Coronary artery (tissue), 2 donors: ENCODE measurements around the gene ZPR1.
A peak's percentile ranks its signal among the peaks of the same experiment; 100 is the strongest.

Experiments
- DNase-seq: peaks from one replicate; pipeline ENCODE4 v3.0.0-alpha.2; 2017; ENCODE audit warnings: low spot score
- H3K27ac ChIP-seq, 2 donors: fragments of 200-600 bp; sonication (generic); one replicate each; pipeline ENCODE4 v1.5.1; 2016 to 2019
- H3K4me3 ChIP-seq: fragments of 200-600 bp; sonication (generic); 2 replicates; pipeline ENCODE4 v1.5.1; 2016; ENCODE audit warnings: mild to moderate bottlenecking, moderate library complexity
- TF ChIP-seq, protein P1 (sequence below): fragments of 200-600 bp; sonication (generic); IDR thresholded peaks from one replicate; pipeline ENCODE4 v1.5.1; 2019; ENCODE audit warnings: antibody characterized with exemption

ZPR1 gene

DNA sequence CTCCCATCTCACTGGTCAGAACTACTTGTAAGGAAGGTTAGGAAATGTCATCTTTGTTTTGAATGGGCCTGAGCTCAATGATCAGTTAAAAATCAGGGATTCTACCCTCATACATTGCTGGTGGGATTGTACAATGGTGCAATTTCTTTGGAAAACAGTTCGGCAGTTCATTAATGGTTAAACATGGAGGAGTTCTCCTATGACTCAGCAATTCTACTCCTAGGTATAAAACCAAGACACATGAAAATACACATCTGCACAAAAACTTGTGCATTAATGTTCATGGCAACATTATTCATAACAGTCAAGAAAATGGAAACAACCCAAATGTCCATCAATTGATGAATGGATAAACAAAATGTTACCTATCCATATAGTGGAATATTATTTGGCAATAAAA lies 8.7 kb upstream of the ZPR1 start:
- Histone ChIP-seq H3K27ac (no peak overlapping the region), H3K4me3 (no peak overlapping the region)
- no peak for DNase-seq
- TF ChIP-seq, protein P1, sequence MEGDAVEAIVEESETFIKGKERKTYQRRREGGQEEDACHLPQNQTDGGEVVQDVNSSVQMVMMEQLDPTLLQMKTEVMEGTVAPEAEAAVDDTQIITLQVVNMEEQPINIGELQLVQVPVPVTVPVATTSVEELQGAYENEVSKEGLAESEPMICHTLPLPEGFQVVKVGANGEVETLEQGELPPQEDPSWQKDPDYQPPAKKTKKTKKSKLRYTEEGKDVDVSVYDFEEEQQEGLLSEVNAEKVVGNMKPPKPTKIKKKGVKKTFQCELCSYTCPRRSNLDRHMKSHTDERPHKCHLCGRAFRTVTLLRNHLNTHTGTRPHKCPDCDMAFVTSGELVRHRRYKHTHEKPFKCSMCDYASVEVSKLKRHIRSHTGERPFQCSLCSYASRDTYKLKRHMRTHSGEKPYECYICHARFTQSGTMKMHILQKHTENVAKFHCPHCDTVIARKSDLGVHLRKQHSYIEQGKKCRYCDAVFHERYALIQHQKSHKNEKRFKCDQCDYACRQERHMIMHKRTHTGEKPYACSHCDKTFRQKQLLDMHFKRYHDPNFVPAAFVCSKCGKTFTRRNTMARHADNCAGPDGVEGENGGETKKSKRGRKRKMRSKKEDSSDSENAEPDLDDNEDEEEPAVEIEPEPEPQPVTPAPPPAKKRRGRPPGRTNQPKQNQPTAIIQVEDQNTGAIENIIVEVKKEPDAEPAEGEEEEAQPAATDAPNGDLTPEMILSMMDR = no peak

DNA sequence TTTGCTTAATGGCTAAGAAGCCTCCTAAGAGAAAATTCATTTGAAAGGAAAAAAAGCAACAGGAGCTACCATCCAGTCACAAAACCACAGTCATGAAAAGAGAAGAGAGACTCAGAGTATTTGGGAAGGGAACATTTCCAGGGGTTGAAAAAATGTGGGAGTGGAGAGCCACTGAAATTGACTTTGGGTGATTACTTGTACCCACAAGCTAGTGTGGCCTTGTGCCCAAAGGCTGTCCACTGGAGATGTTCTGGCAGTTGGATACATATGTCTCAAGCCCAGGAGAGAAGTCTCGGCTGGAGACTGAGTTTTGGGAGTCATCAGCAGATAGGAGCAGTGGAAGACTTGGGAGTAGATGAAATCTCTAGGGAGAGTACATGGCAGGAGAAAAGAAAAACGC lies 7.0 kb upstream of the ZPR1 start:
- DNase-seq = no peak
- TF ChIP-seq, protein P1 = no peak

DNA sequence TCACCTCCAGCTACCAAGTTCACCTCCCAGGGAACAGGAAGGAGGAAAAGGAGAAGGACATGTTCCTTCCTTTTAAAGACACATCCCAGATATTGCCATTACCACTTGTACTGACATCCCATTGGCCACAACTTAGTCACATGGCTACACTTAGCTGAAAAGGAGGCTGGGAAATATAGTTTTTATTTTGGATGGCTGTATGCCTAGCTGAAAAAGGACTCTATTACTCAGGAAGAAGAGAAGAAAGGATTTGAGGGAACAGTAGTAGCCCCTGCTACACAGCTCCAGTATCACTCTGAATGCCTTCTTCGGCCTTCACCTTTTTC lies 5.9 kb upstream of the ZPR1 start:
- Histone ChIP-seq H3K4me3 (no peak overlapping the region), H3K27ac (no peak overlapping the region)
- no peak for DNase-seq
- TF ChIP-seq, protein P1 = no peak

More for the DNA sequence above, 7.0 kb upstream of the ZPR1 start:
- Histone ChIP-seq H3K4me3 (no peak overlapping the region), H3K27ac (no peak overlapping the region)

DNA sequence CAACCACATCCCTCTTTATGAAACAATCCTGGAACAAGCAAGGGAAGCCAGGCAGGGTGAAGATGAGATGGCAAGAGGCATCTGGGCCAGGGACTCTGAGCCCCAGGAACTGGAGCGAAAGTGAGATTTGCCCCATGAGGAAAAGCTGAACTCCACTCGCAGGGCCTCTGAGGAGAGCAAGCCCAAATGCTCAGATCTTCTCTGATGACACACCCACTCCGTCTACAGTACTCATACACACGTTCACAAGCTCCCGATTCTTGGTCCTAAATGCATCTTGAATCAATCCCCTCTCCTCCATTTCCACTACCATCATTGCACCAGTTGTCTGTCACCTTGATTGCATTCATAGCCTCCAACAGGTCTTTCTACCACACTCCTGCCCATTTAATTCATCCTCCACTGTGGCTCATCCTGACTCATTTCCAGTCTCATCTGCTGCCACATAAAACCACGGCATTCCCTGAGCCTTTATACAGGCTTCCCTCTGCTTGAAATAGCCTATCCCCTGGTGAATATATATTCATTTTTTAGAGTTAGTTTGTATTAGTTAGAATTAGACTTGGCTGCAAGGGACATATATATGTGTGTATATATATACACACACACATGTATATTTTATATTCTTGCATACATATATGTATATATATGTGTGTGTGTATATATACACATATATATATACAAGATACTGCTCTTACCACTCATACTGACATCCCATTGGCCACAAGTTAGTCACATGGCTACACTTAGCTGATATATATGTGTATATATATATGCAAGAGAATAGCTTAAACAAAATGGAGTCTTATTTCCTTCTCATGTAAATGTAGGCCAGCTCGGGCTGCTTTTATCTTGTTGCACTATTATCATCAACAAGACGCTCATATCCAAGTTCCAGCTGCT lies 5.3 kb upstream of the ZPR1 start:
- H3K27ac ChIP-seq = no peak overlapping the region
- TF ChIP-seq, protein P1 = no peak

DNA sequence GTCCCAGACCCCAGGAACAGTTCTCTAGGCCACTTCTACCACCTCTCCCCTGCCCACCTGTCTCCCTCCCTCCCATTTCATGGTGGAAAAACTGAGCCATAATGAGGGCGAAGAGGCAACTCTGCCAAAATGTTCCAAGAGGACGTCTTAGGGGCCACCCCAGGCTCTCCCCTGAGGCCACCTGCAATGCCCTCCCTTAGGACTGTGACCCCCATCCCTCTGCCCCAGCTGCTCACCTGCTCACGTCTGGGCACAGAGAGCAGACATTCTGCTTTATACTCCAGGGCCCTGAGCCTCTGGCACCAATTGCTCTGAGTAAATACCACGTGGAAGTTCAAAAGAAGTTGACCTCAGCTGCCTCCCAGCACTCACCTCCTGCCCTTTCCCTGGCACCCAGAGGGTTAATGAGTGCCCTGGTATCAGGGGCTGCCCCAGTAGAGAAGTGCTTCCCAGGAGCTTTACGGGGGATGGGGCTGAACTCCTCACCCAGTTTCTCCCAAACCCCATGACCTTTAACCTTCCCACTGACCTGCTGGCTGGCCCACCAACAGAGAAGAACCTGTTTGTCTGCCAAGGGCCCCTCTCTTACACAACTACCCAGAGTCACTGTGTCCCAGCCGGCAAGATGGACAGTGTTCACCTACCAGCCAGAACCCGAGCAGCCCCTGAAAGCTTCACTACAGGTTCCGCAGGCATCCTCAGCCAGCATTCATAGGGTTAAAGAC lies 4.5 kb upstream of the ZPR1 start:
- no peak overlapping the region for H3K4me3 ChIP-seq
- TF ChIP-seq, protein P1 = no peak
- no peak for DNase-seq
- H3K27ac ChIP-seq = no peak overlapping the region

More for the DNA sequence above, 5.3 kb upstream of the ZPR1 start:
- H3K4me3 ChIP-seq = no peak overlapping the region
- no peak for DNase-seq

DNA sequence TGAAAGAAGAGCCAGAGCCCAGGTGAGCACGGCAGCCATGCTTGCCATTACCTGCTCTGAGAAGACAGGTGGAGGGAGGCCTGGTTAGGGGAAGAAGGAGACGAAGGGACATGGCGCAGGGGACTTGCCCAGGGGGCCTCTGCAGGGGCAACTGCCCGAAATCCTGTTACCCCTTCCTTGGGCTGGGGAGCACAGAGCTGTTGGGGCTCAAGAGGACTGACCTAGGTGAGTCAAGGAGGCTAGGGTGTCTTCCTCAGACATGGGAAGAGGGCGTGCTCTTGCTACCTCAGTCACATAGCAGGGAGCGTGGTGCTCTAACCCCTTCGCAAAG lies 4.0 kb upstream of the ZPR1 start, which contains the start of gene APOA5:
Gene APOA5, minus strand, starts transcription at position 67 of the 331 bp plus-strand sequence. Its CDS starts 19 bp downstream, at position 48.
- Histone ChIP-seq H3K27ac (no peak within 1 kb of the TSS), H3K4me3 (peak within 1 kb of the TSS; percentile 57)
- DNase-seq = no peak
- TF ChIP-seq, protein P1 = no peak
